Endothelial cell of umbilical vein (primary cell): ENCODE measurements around the gene ABCC1. TPM values are rescaled to one million over a fixed set of nuclear protein-coding genes. Genes with fewer than 3 reads are reported as not detected.

Experiments used
- BruUV-seq: library from RNA; stranded (reverse); fragments of 400-500 nt; replicated peaks from 2 replicates; lab custom pipeline; 2021; lab: Mats Ljungman, UMichigan
- CTCF ChIA-PET: fragments of 300-600, 350-600 bp; sonication (Branson Sonifier 250); formaldehyde crosslinking; loops from one replicate; lab custom pipeline; 2021; ENCODE audit warnings: antibody characterized with exemption, inconsistent platforms; lab: Charles Lee
- POLR2A ChIA-PET: fragments of 300-600, 350-600 bp; sonication (Branson Sonifier 250); formaldehyde crosslinking; loops from one replicate; lab custom pipeline; 2021; ENCODE audit warnings: antibody characterized with exemption, inconsistent platforms; lab: Charles Lee
- DNase-seq: peaks from one replicate; pipeline ENCODE4 v3.0.0-alpha.2; 2011; ENCODE audit warnings: low read depth, low spot score
- FAIRE-seq: peaks from 2 replicates; lab custom pipeline; 2011; peaks lifted over from hg19 to GRCh38; lab: Jason Lieb, UNC
- H2AFZ ChIP-seq: 2 replicates; pipeline ENCODE4 v1.6.0; 2012; ENCODE audit warnings: low read depth, low read length, control low read depth, inconsistent platforms
- H3K27ac ChIP-seq: 2 replicates; pipeline ENCODE4 v1.5.1; 2011; ENCODE audit warnings: low read depth, mild to moderate bottlenecking, control low read depth, low read length, moderate library complexity; ENCODE audit not compliant: insufficient read depth
- H3K27me3 ChIP-seq, 2 experiments: 2 replicates each; pipeline versions ENCODE4 v1.6.0 to v1.6.1; 2011; ENCODE audit warnings: low read length in 2 of 2, mixed read lengths in 1 of 2; ENCODE audit not compliant: control insufficient read depth in 2 of 2, insufficient read depth in 2 of 2
- H3K36me3 ChIP-seq, 2 experiments: 2 replicates in 1 of 2; 3 replicates in 1 of 2; pipeline ENCODE4 v1.5.1; 2011; ENCODE audit warnings: low read length in 2 of 2, mild to moderate bottlenecking in 1 of 2, moderate library complexity in 1 of 2; ENCODE audit not compliant: control insufficient read depth in 2 of 2, insufficient read depth in 2 of 2; ENCODE audit errors: extremely low read depth in 1 of 2
- H3K4me1 ChIP-seq: 3 replicates; pipeline ENCODE4 v1.5.1; 2011; ENCODE audit warnings: mild to moderate bottlenecking, low read length; ENCODE audit not compliant: control insufficient read depth, insufficient read depth; ENCODE audit errors: extremely low read depth
- H3K4me2 ChIP-seq: 2 replicates; pipeline ENCODE4 v1.6.1; 2011; ENCODE audit warnings: low read length, control low read depth, mixed read lengths; ENCODE audit not compliant: insufficient read depth
- H3K4me3 ChIP-seq, 3 experiments: fragments of 200-600 bp in 1 of 3; sonication (generic), shearing (Covaris generic) in 1 of 3; replicated peaks in 1 of 3; 2 replicates each; pipeline ENCODE4 v1.5.1; 2011 to 2016; ENCODE audit warnings: control low read depth in 3 of 3, low read length in 3 of 3, mild to moderate bottlenecking in 2 of 3, inconsistent platforms in 1 of 3, low read depth in 1 of 3, moderate library complexity in 1 of 3; ENCODE audit not compliant: insufficient read depth in 1 of 3
- H3K79me2 ChIP-seq: 2 replicates; pipeline ENCODE4 v1.6.0; 2012; ENCODE audit warnings: low read length, inconsistent platforms; ENCODE audit not compliant: control insufficient read depth, insufficient read depth
- H3K9ac ChIP-seq: replicated peaks from 2 replicates; pipeline ENCODE3; 2011; ENCODE audit warnings: low read length, control low read depth; ENCODE audit not compliant: insufficient read depth; ENCODE audit errors: extremely low read depth
- H3K9me1 ChIP-seq: replicated peaks from 3 replicates; pipeline ENCODE4 v1.6.0; 2011; ENCODE audit warnings: mild to moderate bottlenecking, low read length; ENCODE audit not compliant: control insufficient read depth, insufficient read depth; ENCODE audit errors: extremely low read depth
- H3K9me3 ChIP-seq: replicated peaks from 2 replicates; pipeline ENCODE4 v1.5.1; 2012; ENCODE audit warnings: low read length, inconsistent platforms; ENCODE audit not compliant: control insufficient read depth, insufficient read depth
- H4K20me1 ChIP-seq: replicated peaks from 2 replicates; pipeline ENCODE3; 2011; ENCODE audit warnings: mild to moderate bottlenecking, low read length; ENCODE audit not compliant: control insufficient read depth, insufficient read depth; ENCODE audit errors: extremely low read depth
- CTCF ChIP-seq, 2 donors: IDR thresholded peaks; 1 replicate in 1 of 2; 2 replicates in 1 of 2; pipeline ENCODE4 v1.5.1; 2011; ENCODE audit warnings: low read length in 2 of 2, mild to moderate bottlenecking in 2 of 2, moderate library complexity in 2 of 2, control low read depth in 1 of 2, inconsistent platforms in 1 of 2, low read depth in 1 of 2; ENCODE audit not compliant: insufficient read depth in 1 of 2; ENCODE audit errors: extremely low read depth in 1 of 2
- EZH2 ChIP-seq: IDR thresholded peaks from 2 replicates; pipeline ENCODE4 v1.6.1; 2012; ENCODE audit warnings: borderline replicate concordance, low read depth, mild to moderate bottlenecking, moderate library complexity, low read length, inconsistent platforms; ENCODE audit not compliant: severe bottlenecking
- FOS ChIP-seq: IDR thresholded peaks from 2 replicates; pipeline ENCODE4 v1.6.1; 2011; ENCODE audit warnings: mild to moderate bottlenecking, low read length, moderate library complexity, borderline replicate concordance; ENCODE audit not compliant: insufficient read depth
- GATA2 ChIP-seq: IDR thresholded peaks from 2 replicates; pipeline ENCODE4 v1.7.0; 2011; ENCODE audit warnings: low read depth, mild to moderate bottlenecking, moderate library complexity, mixed read lengths, low read length; ENCODE audit not compliant: insufficient read length, insufficient read depth
- JUN ChIP-seq: IDR thresholded peaks from 2 replicates; pipeline ENCODE4 v1.6.1; 2011; ENCODE audit warnings: borderline replicate concordance, low read depth; ENCODE audit not compliant: insufficient read length, insufficient read depth
- MAX ChIP-seq: IDR thresholded peaks from 2 replicates; pipeline ENCODE4 v1.6.1; 2011; ENCODE audit not compliant: insufficient read depth, insufficient read length
- MYC ChIP-seq: IDR thresholded peaks from one replicate; pipeline ENCODE4 v1.6.1; 2011; ENCODE audit warnings: mild to moderate bottlenecking, low read depth, low read length
- POLR2A ChIP-seq: IDR thresholded peaks from 2 replicates; pipeline ENCODE4 v1.6.1; 2012; ENCODE audit warnings: low read depth, mild to moderate bottlenecking, control low read depth, low read length
- POLR2AphosphoS5 ChIP-seq: IDR thresholded peaks from 2 replicates; pipeline ENCODE4 v1.6.1; 2012; ENCODE audit warnings: low read depth, mild to moderate bottlenecking, control low read depth, low read length, moderate library complexity; ENCODE audit not compliant: insufficient read depth
- dilution Hi-C: fragments of 300-500 bp; cut with MboI; formaldehyde crosslinking; loops from one replicate; pipeline ENCODE4 v1.15.0; 2019; ENCODE audit warnings: low sequenced_read_pairs; ENCODE audit not compliant: extremely low pct_ligation_motif_present
- intact Hi-C: fragments of 100-400 bp; cut with micrococcal nuclease; formaldehyde crosslinking; loops from one replicate; pipeline ENCODE4 v1.10.0; 2022
- polyA plus RNA-seq, 4 experiments: library from polyadenylated mRNA; depleted of rRNA in 3 of 4; stranded (reverse) in 3 of 4; unstranded in 1 of 4; fragments of >200 nt; gene quantifications; 2 replicates each; pipeline versions ENCODE4 v1.2.1 to v1.2.3, GENCODE V29; 2011 to 2012; ENCODE audit warnings: missing spikeins in 1 of 4
- total RNA-seq: library from RNA; stranded (reverse); gene quantifications from 2 replicates; pipeline ENCODE4 v1.2.3, GENCODE V29; 2021

ABCC1 gene
- total and polyA plus RNA-seq, 2 donors (not counting 3 experiments of a cell fraction or from before 2014, with no cell fraction given): 46.1 to 89.2 TPM

DNA sequence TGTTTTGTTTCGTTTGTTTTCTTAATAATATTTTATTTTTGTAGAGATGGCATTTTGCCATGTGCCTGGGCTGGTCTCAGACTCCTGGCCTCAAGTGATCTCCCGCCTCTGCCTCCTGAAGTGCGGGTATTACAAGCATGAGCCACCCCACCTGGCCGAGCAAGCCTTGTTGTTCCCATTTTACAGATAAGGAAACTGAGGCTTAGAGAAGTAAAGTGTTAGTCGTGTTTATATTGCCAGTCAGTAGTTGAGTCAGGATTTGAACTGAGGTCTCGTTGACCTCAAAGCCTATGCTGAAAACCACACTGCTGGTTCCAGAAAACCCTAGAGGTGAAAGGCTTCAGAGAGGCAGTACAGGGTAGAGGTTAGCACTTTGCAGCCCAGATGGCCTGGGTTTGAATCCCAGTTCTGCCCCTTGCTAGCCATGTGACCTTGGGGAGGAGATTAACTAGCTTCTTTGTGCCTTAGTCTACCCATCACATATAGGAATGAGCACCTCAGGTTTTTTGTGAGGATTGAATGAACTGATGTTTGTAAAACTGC, 171.8 kb downstream of the ABCC1 start:
- intact Hi-C loops (loop anchor here (2.0 to 10.0 kb wide), 4 partner anchors 74 to 530 kb away; no protein-coding TSS in a partner anchor), dilution Hi-C loops (no loop called here)
- H3K4me2 ChIP-seq: peak overlapping the region; percentile 5
- H3K9ac ChIP-seq: peak overlapping the region; percentile 32
- H3K79me2 ChIP-seq: peaks cover 4% of the 10 kb centered on the region
- CTCF ChIA-PET: interaction anchor here (1.2 to 2.1 kb wide), 6 partner anchors 16 to 247 kb away, joined by 3 to 19 read pairs (median 3); partner anchors contain the start of gene CEP20
- no peak overlapping the region for H3K4me3 ChIP-seq
- H3K27me3 ChIP-seq: no peaks in the 10 kb centered on the region
- no peak for FAIRE-seq
- peaks cover 13 to 24% of the 10 kb centered on the region in 2 experiments for H3K36me3 ChIP-seq
- no TSS peak for BruUV-seq
- peaks cover 5% of the 10 kb centered on the region for H3K9me3 ChIP-seq
- H4K20me1 ChIP-seq: no peaks in the 10 kb centered on the region
- POLR2A ChIA-PET: interaction anchor here (1.2 to 1.6 kb wide), 3 partner anchors 123 to 171 kb away, joined by 3 to 10 read pairs (median 4); no protein-coding TSS in a partner anchor
- peaks cover 19% of the 10 kb centered on the region for H3K4me1 ChIP-seq
- H2AFZ ChIP-seq: no peak overlapping the region
- TF ChIP-seq MYC (no peak), MAX (no peak), POLR2AphosphoS5 (peak; percentile 38), GATA2 (no peak), FOS (no peak)
- H3K9me1 ChIP-seq: no peaks in the 10 kb centered on the region
- DNase-seq: no peak
- H3K27ac ChIP-seq: peak overlapping the region; percentile 83

DNA sequence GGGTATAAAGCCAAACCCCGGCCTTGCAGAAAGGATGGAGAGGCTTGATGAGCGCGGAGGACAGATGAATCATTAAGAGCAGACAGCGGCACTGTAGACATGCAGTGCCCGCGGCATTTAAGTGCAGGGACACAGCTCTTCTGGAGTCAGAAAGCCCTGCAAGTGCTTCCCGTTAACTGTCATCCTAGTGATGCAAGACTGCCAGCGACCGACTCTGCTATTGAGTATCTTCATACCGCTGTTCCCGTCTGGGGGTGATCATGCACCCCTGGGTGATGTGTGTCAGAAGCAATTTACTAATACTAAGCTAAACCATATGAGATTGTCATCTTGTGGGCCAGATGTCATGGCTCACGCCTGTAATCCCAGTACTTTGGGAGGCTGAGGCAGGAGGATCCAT, 172.8 kb downstream of the ABCC1 start:
- POLR2A ChIA-PET: no interaction called here
- intact Hi-C loops: loop anchor here (1.0 to 10.0 kb wide), 3 partner anchors 75 to 162 kb away; no protein-coding TSS in a partner anchor

More for the DNA sequence above, 172.8 kb downstream of the ABCC1 start:
- H3K4me1 ChIP-seq: peaks cover 19% of the 10 kb centered on the region
- no TSS peak for BruUV-seq
- H3K4me2 ChIP-seq: no peak overlapping the region
- no peaks in the 10 kb centered on the region for H3K27me3 ChIP-seq
- no peak overlapping the region for H3K9ac ChIP-seq
- H4K20me1 ChIP-seq: no peaks in the 10 kb centered on the region
- H2AFZ ChIP-seq: no peak overlapping the region
- dilution Hi-C loops: no loop called here
- no peaks in the 10 kb centered on the region for H3K9me1 ChIP-seq
- FAIRE-seq (no peak), DNase-seq (no peak)
- H3K36me3 ChIP-seq: peaks cover 11 to 20% of the 10 kb centered on the region in 2 experiments
- peaks cover 5% of the 10 kb centered on the region for H3K9me3 ChIP-seq
- CTCF ChIA-PET: no interaction called here
- no peak overlapping the region for H3K4me3 ChIP-seq
- H3K79me2 ChIP-seq: peaks cover 4% of the 10 kb centered on the region
- no peak overlapping the region for H3K27ac ChIP-seq
- no peak for TF ChIP-seq CTCF (IDR thresholded peaks at IDR 0.05; ENCODE audit: extremely low read depth in 1 of 2, insufficient read depth in 1 of 2, low read depth in 1 of 2, low read length in 2 of 2)
- TF ChIP-seq POLR2AphosphoS5: no peak
- no peak for TF ChIP-seq EZH2
- TF ChIP-seq JUN: no peak
- no peak for TF ChIP-seq FOS
- no peak for TF ChIP-seq POLR2A
- TF ChIP-seq GATA2: no peak
